WTC11 (cell line): ENCODE data around the gene ANKRD50. TPM values are rescaled to one million over a fixed set of nuclear protein-coding genes. Genes with fewer than 3 reads are reported as not detected.
A peak's percentile ranks its signal among the peaks of the same experiment; 100 is the strongest.

Experiments
- ATAC-seq: fragments of 200-7000 bp; cut with Tn5 transposase; 2 replicates; pipeline ENCODE4 v1.10.0; 2021; ENCODE audit warnings: mild to moderate bottlenecking, moderate library complexity
- CTCF ChIA-PET: fragments of 300-600 bp; sonication (Branson Sonifier 250); formaldehyde crosslinking; loops from one replicate; lab custom pipeline; 2021; ENCODE audit warnings: antibody characterized with exemption; lab: Charles Lee
- POLR2A ChIA-PET: fragments of 350-600 bp; sonication (Branson Sonifier 250); formaldehyde crosslinking; loops from one replicate; lab custom pipeline; 2021; ENCODE audit warnings: antibody characterized with exemption; lab: Charles Lee
- DNase-seq: peaks from one replicate; pipeline ENCODE4 v3.0.0; 2021; ENCODE audit warnings: low spot score
- H3K27ac Mint-ChIP-seq: 2 replicates; pipeline ENCODE4 v1.8.0; 2021; ENCODE audit warnings: mixed read lengths
- H3K27me3 Mint-ChIP-seq: 2 replicates; pipeline ENCODE4 v1.8.0; 2021; ENCODE audit warnings: low read depth, mild to moderate bottlenecking, moderate library complexity, mixed read lengths
- H3K36me3 Mint-ChIP-seq: 2 replicates; pipeline ENCODE4 v1.8.0; 2021; ENCODE audit warnings: mixed read lengths
- H3K4me1 Mint-ChIP-seq: 2 replicates; pipeline ENCODE4 v1.8.0; 2022; ENCODE audit warnings: mixed read lengths
- H3K4me3 Mint-ChIP-seq: 2 replicates; pipeline ENCODE4 v1.8.0; 2021; ENCODE audit warnings: mild to moderate bottlenecking, moderate library complexity, mixed read lengths
- H3K9me3 Mint-ChIP-seq: 2 replicates; pipeline ENCODE4 v1.8.0; 2021; ENCODE audit warnings: mixed read lengths
- FOXK1 ChIP-seq: sonication (generic); formaldehyde crosslinking; IDR thresholded peaks from 2 replicates; pipeline ENCODE4 v1.8.0; 2022; ENCODE audit warnings: mild to moderate bottlenecking, moderate library complexity, missing genetic modification reagents
- JAZF1 ChIP-seq: fragments of 250-450 bp; sonication (Bioruptor Pico); IDR thresholded peaks from 2 replicates; pipeline ENCODE4 v1.9.0; 2021; ENCODE audit warnings: moderate library complexity, mild to moderate bottlenecking, inconsistent platforms
- NFATC4 ChIP-seq: fragments of 250-450 bp; sonication (Bioruptor Pico); IDR thresholded peaks from 2 replicates; pipeline ENCODE4 v1.9.0; 2021; ENCODE audit warnings: mild to moderate bottlenecking
- NR1H2 ChIP-seq: sonication (generic); formaldehyde crosslinking; IDR thresholded peaks from 2 replicates; pipeline ENCODE4 v1.9.0; 2021; ENCODE audit warnings: mild to moderate bottlenecking, moderate library complexity, missing genetic modification reagents
- PRRX2 ChIP-seq: fragments of 250-450 bp; sonication (Bioruptor Pico); IDR thresholded peaks from 2 replicates; pipeline ENCODE4 v1.8.0; 2021; ENCODE audit warnings: mild to moderate bottlenecking
- RELA ChIP-seq: sonication (generic); formaldehyde crosslinking; IDR thresholded peaks from 2 replicates; pipeline ENCODE4 v1.8.1; 2022; ENCODE audit warnings: missing genetic modification reagents, mild to moderate bottlenecking, borderline replicate concordance
- RORB ChIP-seq: fragments of 250-450 bp; sonication (Bioruptor Pico); IDR thresholded peaks from 2 replicates; pipeline ENCODE4 v1.9.0; 2021; ENCODE audit warnings: mild to moderate bottlenecking
- SMAD3 ChIP-seq: sonication (generic); formaldehyde crosslinking; IDR thresholded peaks from 2 replicates; pipeline ENCODE4 v1.8.0; 2022; ENCODE audit warnings: missing genetic modification reagents, mild to moderate bottlenecking, borderline replicate concordance
- SOX15 ChIP-seq: fragments of 250-450 bp; sonication (Bioruptor Pico); IDR thresholded peaks from 2 replicates; pipeline ENCODE4 v1.9.0; 2021; ENCODE audit warnings: mild to moderate bottlenecking
- ZNF138 ChIP-seq: sonication (generic); formaldehyde crosslinking; conservative IDR thresholded peaks from 2 replicates; pipeline ENCODE4 v1.8.1; 2022; ENCODE audit warnings: mild to moderate bottlenecking, moderate library complexity, missing genetic modification reagents
- total RNA-seq: library from RNA; stranded (reverse); gene quantifications from 3 replicates; pipeline ENCODE4 v1.2.3, GENCODE V29; 2021
- TF ChIP-seq, protein P1 (sequence below): sonication (generic); formaldehyde crosslinking; IDR thresholded peaks from 2 replicates; pipeline ENCODE4 v1.8.1; 2023; ENCODE audit warnings: mild to moderate bottlenecking, moderate library complexity, missing genetic modification reagents
- TF ChIP-seq, protein P2 (sequence below): sonication (generic); formaldehyde crosslinking; IDR thresholded peaks from 2 replicates; pipeline ENCODE4 v1.8.0; 2022; ENCODE audit warnings: missing genetic modification reagents
- TF ChIP-seq, protein P3 (sequence below): fragments of 250-450 bp; sonication (Bioruptor Pico); conservative IDR thresholded peaks from 2 replicates; pipeline ENCODE4 v1.9.0; 2021; ENCODE audit warnings: mild to moderate bottlenecking
- TF ChIP-seq, protein P4 (sequence below): sonication (generic); formaldehyde crosslinking; IDR thresholded peaks from 2 replicates; pipeline ENCODE4 v1.8.1; 2022; ENCODE audit warnings: mild to moderate bottlenecking, moderate library complexity, missing genetic modification reagents
- TF ChIP-seq, protein P5 (sequence below): sonication (generic); formaldehyde crosslinking; IDR thresholded peaks from 2 replicates; pipeline ENCODE4 v1.8.0; 2022; ENCODE audit warnings: mild to moderate bottlenecking, missing genetic modification reagents
- TF ChIP-seq, protein P6 (sequence below): fragments of 250-450 bp; sonication (Bioruptor Pico); IDR thresholded peaks from 2 replicates; pipeline ENCODE4 v1.9.0; 2021; ENCODE audit warnings: mild to moderate bottlenecking, borderline replicate concordance
- TF ChIP-seq, protein P7 (sequence below): sonication (generic); formaldehyde crosslinking; IDR thresholded peaks from 2 replicates; pipeline ENCODE4 v1.8.1; 2022; ENCODE audit warnings: low read depth, mild to moderate bottlenecking, moderate library complexity, missing genetic modification reagents, borderline replicate concordance
- TF ChIP-seq, protein P8 (sequence below): fragments of 250-450 bp; sonication (Bioruptor Pico); IDR thresholded peaks from 2 replicates; pipeline ENCODE4 v2.1.2; 2022; ENCODE audit warnings: mild to moderate bottlenecking, moderate library complexity

The ANKRD50 gene
- total RNA-seq, 1 experiment from 2014 or later, result 18.4 TPM

DNA sequence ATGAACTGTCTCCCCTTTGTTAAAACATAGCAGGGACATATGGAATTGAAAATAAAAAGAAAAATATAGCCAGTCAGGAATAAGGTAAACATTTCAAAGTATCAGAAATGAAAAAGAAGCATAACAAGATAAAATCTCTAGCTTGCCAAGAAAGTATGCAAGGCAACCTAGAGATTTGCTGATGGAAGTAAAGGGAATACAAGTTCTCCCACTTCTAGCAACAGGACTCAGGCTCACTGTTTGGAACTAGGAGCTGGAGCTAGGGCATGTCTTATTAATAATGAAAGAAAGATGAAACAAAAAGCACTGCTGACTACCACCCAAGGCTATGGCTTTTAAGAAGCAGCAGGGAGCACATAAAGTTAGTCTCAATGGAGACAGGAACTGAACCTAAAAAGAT lies 18.2 kb downstream of the ANKRD50 start:
- Mint-ChIP-seq H3K27me3 (no peaks in the 10 kb centered on the region), H3K4me1 (peaks cover 39% of the 10 kb centered on the region), H3K9me3 (peaks cover 22% of the 10 kb centered on the region), H3K4me3 (peak overlapping the region; percentile 23; the same call in 1 of the 2 replicates), H3K27ac (no peak overlapping the region; the same call in 1 of the 2 replicates), H3K36me3 (peaks cover 36% of the 10 kb centered on the region)
- DNase-seq (no peak), ATAC-seq (no peak; the same call in 1 of the 2 replicates)
- POLR2A ChIA-PET, result no interaction called here
- CTCF ChIA-PET, result interaction anchor here (1.7 kb wide), 1 partner anchor 360 kb away, joined by 5 read pairs; no protein-coding TSS in a partner anchor
- TF ChIP-seq, protein P1, sequence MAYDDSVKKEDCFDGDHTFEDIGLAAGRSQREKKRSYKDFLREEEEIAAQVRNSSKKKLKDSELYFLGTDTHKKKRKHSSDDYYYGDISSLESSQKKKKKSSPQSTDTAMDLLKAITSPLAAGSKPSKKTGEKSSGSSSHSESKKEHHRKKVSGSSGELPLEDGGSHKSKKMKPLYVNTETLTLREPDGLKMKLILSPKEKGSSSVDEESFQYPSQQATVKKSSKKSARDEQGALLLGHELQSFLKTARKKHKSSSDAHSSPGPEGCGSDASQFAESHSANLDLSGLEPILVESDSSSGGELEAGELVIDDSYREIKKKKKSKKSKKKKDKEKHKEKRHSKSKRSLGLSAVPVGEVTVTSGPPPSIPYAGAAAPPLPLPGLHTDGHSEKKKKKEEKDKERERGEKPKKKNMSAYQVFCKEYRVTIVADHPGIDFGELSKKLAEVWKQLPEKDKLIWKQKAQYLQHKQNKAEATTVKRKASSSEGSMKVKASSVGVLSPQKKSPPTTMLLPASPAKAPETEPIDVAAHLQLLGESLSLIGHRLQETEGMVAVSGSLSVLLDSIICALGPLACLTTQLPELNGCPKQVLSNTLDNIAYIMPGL (CRISPR knock-in tag), result no peak
- TF ChIP-seq, protein P2, sequence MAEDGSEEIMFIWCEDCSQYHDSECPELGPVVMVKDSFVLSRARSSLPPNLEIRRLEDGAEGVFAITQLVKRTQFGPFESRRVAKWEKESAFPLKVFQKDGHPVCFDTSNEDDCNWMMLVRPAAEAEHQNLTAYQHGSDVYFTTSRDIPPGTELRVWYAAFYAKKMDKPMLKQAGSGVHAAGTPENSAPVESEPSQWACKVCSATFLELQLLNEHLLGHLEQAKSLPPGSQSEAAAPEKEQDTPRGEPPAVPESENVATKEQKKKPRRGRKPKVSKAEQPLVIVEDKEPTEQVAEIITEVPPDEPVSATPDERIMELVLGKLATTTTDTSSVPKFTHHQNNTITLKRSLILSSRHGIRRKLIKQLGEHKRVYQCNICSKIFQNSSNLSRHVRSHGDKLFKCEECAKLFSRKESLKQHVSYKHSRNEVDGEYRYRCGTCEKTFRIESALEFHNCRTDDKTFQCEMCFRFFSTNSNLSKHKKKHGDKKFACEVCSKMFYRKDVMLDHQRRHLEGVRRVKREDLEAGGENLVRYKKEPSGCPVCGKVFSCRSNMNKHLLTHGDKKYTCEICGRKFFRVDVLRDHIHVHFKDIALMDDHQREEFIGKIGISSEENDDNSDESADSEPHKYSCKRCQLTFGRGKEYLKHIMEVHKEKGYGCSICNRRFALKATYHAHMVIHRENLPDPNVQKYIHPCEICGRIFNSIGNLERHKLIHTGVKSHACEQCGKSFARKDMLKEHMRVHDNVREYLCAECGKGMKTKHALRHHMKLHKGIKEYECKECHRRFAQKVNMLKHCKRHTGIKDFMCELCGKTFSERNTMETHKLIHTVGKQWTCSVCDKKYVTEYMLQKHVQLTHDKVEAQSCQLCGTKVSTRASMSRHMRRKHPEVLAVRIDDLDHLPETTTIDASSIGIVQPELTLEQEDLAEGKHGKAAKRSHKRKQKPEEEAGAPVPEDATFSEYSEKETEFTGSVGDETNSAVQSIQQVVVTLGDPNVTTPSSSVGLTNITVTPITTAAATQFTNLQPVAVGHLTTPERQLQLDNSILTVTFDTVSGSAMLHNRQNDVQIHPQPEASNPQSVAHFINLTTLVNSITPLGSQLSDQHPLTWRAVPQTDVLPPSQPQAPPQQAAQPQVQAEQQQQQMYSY (CRISPR knock-in tag), result no peak
- TF ChIP-seq FOXK1 (CRISPR knock-in tag) (no peak), RELA (CRISPR knock-in tag) (no peak), NFATC4 (CRISPR knock-in tag) (no peak), RORB (CRISPR knock-in tag) (no peak), JAZF1 (no peak), PRRX2 (CRISPR knock-in tag) (no peak), SMAD3 (CRISPR knock-in tag) (no peak), ZNF138 (CRISPR knock-in tag) (no peak), NR1H2 (no peak), SOX15 (CRISPR knock-in tag) (no peak)
- TF ChIP-seq, protein P3, sequence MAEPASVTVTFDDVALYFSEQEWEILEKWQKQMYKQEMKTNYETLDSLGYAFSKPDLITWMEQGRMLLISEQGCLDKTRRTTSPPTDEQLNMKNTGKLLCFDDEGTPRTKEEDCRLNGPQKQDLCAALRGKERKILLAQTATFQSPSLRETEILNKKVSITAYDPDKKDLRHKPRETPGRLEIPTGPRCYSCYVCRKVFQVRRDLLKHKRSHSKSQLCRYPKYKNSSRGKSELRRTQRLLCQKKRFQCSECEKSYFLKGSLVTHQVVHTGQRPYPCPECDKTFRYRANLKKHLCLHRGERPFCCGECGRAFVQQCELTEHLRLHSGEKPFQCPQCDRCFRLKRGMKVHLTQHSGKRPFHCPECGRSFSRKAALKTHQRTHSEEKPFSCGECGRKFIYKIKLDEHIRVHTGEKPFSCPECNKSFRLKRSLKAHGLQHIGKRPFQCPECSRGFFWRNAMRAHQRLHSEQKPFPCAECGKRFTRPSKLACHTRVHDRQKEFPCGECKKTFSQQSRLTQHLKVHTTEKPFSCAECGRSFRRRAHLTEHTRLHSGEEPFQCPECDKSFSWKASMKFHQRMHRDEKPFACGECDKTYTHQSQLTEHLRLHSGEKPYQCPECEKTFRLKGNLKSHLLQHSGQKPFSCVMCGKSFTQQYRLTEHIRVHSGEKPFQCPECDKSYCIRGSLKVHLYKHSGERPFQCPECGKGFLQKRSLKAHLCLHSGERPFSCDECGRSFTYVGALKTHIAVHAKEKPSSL (CRISPR knock-in tag), result no peak
- TF ChIP-seq, protein P4, sequence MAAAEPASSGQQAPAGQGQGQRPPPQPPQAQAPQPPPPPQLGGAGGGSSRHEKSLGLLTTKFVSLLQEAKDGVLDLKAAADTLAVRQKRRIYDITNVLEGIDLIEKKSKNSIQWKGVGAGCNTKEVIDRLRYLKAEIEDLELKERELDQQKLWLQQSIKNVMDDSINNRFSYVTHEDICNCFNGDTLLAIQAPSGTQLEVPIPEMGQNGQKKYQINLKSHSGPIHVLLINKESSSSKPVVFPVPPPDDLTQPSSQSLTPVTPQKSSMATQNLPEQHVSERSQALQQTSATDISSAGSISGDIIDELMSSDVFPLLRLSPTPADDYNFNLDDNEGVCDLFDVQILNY, result no peak
- TF ChIP-seq, protein P5, sequence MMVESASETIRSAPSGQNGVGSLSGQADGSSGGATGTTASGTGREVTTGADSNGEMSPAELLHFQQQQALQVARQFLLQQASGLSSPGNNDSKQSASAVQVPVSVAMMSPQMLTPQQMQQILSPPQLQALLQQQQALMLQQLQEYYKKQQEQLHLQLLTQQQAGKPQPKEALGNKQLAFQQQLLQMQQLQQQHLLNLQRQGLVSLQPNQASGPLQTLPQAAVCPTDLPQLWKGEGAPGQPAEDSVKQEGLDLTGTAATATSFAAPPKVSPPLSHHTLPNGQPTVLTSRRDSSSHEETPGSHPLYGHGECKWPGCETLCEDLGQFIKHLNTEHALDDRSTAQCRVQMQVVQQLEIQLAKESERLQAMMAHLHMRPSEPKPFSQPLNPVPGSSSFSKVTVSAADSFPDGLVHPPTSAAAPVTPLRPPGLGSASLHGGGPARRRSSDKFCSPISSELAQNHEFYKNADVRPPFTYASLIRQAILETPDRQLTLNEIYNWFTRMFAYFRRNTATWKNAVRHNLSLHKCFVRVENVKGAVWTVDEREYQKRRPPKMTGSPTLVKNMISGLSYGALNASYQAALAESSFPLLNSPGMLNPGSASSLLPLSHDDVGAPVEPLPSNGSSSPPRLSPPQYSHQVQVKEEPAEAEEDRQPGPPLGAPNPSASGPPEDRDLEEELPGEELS (CRISPR knock-in tag), result no peak
- TF ChIP-seq, protein P6, sequence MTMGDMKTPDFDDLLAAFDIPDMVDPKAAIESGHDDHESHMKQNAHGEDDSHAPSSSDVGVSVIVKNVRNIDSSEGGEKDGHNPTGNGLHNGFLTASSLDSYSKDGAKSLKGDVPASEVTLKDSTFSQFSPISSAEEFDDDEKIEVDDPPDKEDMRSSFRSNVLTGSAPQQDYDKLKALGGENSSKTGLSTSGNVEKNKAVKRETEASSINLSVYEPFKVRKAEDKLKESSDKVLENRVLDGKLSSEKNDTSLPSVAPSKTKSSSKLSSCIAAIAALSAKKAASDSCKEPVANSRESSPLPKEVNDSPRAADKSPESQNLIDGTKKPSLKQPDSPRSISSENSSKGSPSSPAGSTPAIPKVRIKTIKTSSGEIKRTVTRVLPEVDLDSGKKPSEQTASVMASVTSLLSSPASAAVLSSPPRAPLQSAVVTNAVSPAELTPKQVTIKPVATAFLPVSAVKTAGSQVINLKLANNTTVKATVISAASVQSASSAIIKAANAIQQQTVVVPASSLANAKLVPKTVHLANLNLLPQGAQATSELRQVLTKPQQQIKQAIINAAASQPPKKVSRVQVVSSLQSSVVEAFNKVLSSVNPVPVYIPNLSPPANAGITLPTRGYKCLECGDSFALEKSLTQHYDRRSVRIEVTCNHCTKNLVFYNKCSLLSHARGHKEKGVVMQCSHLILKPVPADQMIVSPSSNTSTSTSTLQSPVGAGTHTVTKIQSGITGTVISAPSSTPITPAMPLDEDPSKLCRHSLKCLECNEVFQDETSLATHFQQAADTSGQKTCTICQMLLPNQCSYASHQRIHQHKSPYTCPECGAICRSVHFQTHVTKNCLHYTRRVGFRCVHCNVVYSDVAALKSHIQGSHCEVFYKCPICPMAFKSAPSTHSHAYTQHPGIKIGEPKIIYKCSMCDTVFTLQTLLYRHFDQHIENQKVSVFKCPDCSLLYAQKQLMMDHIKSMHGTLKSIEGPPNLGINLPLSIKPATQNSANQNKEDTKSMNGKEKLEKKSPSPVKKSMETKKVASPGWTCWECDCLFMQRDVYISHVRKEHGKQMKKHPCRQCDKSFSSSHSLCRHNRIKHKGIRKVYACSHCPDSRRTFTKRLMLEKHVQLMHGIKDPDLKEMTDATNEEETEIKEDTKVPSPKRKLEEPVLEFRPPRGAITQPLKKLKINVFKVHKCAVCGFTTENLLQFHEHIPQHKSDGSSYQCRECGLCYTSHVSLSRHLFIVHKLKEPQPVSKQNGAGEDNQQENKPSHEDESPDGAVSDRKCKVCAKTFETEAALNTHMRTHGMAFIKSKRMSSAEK (CRISPR knock-in tag), result no peak
- TF ChIP-seq, protein P7, sequence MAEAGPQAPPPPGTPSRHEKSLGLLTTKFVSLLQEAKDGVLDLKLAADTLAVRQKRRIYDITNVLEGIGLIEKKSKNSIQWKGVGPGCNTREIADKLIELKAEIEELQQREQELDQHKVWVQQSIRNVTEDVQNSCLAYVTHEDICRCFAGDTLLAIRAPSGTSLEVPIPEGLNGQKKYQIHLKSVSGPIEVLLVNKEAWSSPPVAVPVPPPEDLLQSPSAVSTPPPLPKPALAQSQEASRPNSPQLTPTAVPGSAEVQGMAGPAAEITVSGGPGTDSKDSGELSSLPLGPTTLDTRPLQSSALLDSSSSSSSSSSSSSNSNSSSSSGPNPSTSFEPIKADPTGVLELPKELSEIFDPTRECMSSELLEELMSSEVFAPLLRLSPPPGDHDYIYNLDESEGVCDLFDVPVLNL (CRISPR knock-in tag), result no peak
- TF ChIP-seq, protein P8, sequence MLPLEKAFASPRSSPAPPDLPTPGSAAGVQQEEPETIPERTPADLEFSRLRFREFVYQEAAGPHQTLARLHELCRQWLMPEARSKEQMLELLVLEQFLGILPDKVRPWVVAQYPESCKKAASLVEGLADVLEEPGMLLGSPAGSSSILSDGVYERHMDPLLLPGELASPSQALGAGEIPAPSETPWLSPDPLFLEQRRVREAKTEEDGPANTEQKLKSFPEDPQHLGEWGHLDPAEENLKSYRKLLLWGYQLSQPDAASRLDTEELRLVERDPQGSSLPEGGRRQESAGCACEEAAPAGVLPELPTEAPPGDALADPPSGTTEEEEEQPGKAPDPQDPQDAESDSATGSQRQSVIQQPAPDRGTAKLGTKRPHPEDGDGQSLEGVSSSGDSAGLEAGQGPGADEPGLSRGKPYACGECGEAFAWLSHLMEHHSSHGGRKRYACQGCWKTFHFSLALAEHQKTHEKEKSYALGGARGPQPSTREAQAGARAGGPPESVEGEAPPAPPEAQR, result no peak
